Liver (tissue), 3 donors: ENCODE results near the gene TACR1.

Experiments
- JUND ChIP-seq, 2 donors: IDR thresholded peaks; 2 replicates each; pipeline ENCODE4 v1.6.1; 2016; ENCODE audit warnings: antibody characterized with exemption in 2 of 2
- RAD21 ChIP-seq, 2 donors: IDR thresholded peaks; 2 replicates each; pipeline ENCODE4 v1.6.1; 2016; ENCODE audit warnings: antibody characterized with exemption in 2 of 2, mild to moderate bottlenecking in 2 of 2
- SP1 ChIP-seq: IDR thresholded peaks from 2 replicates; pipeline ENCODE4 v1.6.1; 2018; ENCODE audit warnings: antibody characterized with exemption, mild to moderate bottlenecking
- TAF1 ChIP-seq: conservative IDR thresholded peaks from 2 replicates; pipeline ENCODE4 v1.6.1; 2016; ENCODE audit warnings: antibody characterized with exemption, mild to moderate bottlenecking
- YY1 ChIP-seq: IDR thresholded peaks from 2 replicates; pipeline ENCODE4 v1.6.1; 2016; ENCODE audit warnings: antibody characterized with exemption, mild to moderate bottlenecking
- TF ChIP-seq, protein P1 (sequence below): fragments of 150-350 bp; IDR thresholded peaks from 2 replicates; pipeline ENCODE4 v1.5.1; 2017; ENCODE audit warnings: improper control_type of control experiment, low read depth, low read length; ENCODE audit not compliant: missing input control
- TF ChIP-seq, protein P2 (sequence below): IDR thresholded peaks from 2 replicates; pipeline ENCODE4 v1.6.1; 2016; ENCODE audit warnings: antibody characterized with exemption
- TF ChIP-seq, protein P3 (sequence below): IDR thresholded peaks from 2 replicates; pipeline ENCODE4 v1.6.1; 2016; ENCODE audit warnings: antibody characterized with exemption
- donor health status: healthy.
- donor health status: healthy.

DNA sequence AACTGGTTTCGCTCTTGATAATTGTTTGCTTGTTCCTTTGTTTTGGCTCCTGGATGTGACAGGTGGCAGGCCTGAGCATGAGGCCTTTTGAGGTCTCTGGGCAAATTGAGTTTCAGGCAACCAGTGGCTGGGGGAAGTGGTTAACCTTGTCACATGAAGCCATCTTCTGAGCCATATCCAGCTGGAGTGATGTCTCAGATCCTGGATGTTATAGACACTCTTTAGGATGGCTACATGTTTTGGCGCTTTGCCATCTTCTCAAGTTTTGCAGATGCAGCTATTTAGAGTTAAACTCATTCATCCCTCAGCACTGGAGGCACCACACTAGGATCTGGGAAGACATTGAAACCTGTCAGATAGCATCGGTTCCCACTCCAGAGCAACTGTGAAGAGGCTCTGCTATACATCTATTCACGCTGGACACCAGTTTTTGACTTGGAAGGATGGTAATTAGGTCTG is 25.3 kb upstream of the TACR1 start:
- TF ChIP-seq TAF1 (no peak), JUND (IDR thresholded peaks at IDR 0.05) (no peak), RAD21 (IDR thresholded peaks at IDR 0.05) (no peak), SP1 (no peak), YY1 (no peak)
- TF ChIP-seq, protein P1, sequence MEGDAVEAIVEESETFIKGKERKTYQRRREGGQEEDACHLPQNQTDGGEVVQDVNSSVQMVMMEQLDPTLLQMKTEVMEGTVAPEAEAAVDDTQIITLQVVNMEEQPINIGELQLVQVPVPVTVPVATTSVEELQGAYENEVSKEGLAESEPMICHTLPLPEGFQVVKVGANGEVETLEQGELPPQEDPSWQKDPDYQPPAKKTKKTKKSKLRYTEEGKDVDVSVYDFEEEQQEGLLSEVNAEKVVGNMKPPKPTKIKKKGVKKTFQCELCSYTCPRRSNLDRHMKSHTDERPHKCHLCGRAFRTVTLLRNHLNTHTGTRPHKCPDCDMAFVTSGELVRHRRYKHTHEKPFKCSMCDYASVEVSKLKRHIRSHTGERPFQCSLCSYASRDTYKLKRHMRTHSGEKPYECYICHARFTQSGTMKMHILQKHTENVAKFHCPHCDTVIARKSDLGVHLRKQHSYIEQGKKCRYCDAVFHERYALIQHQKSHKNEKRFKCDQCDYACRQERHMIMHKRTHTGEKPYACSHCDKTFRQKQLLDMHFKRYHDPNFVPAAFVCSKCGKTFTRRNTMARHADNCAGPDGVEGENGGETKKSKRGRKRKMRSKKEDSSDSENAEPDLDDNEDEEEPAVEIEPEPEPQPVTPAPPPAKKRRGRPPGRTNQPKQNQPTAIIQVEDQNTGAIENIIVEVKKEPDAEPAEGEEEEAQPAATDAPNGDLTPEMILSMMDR, result no peak
- TF ChIP-seq, protein P2, sequence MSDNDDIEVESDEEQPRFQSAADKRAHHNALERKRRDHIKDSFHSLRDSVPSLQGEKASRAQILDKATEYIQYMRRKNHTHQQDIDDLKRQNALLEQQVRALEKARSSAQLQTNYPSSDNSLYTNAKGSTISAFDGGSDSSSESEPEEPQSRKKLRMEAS, result no peak
- TF ChIP-seq, protein P3, sequence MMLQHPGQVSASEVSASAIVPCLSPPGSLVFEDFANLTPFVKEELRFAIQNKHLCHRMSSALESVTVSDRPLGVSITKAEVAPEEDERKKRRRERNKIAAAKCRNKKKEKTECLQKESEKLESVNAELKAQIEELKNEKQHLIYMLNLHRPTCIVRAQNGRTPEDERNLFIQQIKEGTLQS, result no peak
